ENCODE data around the gene SLC35D2. TPM values are rescaled to one million over a fixed set of nuclear protein-coding genes. Genes with fewer than 3 reads are reported as not detected.
"Not testable (repeated sequence)": the region's sequence is repeated elsewhere in the genome, so short reads cannot be mapped to it uniquely, and the experiment has no call there.

The SLC35D2 gene
- total RNA-seq, 1 experiment from 2014 or later = 20.1 TPM

DNA sequence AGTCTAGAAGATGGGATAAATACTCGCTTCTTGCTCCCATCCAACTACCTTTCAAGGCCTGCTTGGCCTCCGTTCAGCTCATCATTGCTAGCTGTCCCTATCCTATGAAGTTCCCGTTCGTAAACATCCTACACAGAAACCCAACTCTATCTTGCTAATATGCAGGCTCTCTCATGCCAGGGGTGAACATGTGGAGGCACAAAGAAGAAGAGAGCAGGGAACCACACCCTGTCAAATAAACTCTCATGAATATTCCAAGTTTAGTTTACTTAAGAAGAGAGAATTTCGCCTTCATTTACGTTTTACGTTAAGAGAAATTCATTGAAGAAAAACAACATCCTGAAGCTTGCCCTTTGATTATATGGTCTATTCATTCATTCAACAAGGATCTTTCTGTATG, 73.7 kb downstream of the SLC35D2 start:
- Mint-ChIP-seq H3K4me1 (ENCODE audit: low read depth, unreplicated experiment) (no peaks in the 10 kb centered on the region), H3K36me3 (ENCODE audit: insufficient read depth, unreplicated experiment) (no peaks in the 10 kb centered on the region), H3K4me3 (ENCODE audit: low read depth, unreplicated experiment) (no peak overlapping the region), H3K27ac (ENCODE audit: unreplicated experiment) (no peak overlapping the region), H3K27me3 (ENCODE audit: unreplicated experiment) (no peaks in the 10 kb centered on the region), H3K9me3 (ENCODE audit: low read depth, unreplicated experiment) (peaks cover 4% of the 10 kb centered on the region)
- intact Hi-C loops (cut with micrococcal nuclease; ENCODE audit: unreplicated experiment) = no loop called here
- BruUV-seq (replicated peaks) = no TSS peak
- TF ChIP-seq, protein P1, sequence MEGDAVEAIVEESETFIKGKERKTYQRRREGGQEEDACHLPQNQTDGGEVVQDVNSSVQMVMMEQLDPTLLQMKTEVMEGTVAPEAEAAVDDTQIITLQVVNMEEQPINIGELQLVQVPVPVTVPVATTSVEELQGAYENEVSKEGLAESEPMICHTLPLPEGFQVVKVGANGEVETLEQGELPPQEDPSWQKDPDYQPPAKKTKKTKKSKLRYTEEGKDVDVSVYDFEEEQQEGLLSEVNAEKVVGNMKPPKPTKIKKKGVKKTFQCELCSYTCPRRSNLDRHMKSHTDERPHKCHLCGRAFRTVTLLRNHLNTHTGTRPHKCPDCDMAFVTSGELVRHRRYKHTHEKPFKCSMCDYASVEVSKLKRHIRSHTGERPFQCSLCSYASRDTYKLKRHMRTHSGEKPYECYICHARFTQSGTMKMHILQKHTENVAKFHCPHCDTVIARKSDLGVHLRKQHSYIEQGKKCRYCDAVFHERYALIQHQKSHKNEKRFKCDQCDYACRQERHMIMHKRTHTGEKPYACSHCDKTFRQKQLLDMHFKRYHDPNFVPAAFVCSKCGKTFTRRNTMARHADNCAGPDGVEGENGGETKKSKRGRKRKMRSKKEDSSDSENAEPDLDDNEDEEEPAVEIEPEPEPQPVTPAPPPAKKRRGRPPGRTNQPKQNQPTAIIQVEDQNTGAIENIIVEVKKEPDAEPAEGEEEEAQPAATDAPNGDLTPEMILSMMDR (IDR thresholded peaks at IDR 0.05; ENCODE audit: unreplicated experiment) = no peak
- CTCF ChIA-PET = interaction anchor here (0.6 kb wide), 3 partner anchors 53 to 1376 kb away, joined by 3 to 5 read pairs (median 4); no protein-coding TSS in a partner anchor
- DNase-seq = no peak

DNA sequence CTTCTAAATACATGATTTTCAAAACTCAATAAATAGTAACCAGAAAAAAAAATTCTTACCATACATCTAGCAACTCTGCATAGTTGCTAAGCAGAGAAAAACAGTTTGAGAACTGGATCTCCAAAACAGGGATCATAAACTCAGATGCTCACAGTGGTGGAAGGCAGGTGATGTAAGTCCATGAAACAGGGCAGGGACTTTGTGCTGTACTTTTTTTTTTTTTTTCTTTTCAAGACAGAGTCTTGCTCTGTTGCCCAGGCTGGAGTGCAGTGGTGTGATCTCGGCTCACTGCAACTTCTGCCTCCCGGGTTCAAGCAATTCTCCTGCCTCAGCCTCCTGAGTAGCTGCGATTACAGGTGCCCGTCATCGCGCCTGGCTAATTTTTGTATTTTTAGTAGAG, 76.6 kb downstream of the SLC35D2 start:
- H3K4me3 Mint-ChIP-seq (ENCODE audit: low read depth, unreplicated experiment); H3K4me1 Mint-ChIP-seq (ENCODE audit: low read depth, unreplicated experiment); BruUV-seq (replicated peaks); DNase-seq; H3K27ac Mint-ChIP-seq (ENCODE audit: unreplicated experiment); H3K27me3 Mint-ChIP-seq (ENCODE audit: unreplicated experiment); H3K36me3 Mint-ChIP-seq (ENCODE audit: insufficient read depth, unreplicated experiment); H3K9me3 Mint-ChIP-seq (ENCODE audit: low read depth, unreplicated experiment); CTCF ChIA-PET; intact Hi-C loops (cut with micrococcal nuclease; ENCODE audit: unreplicated experiment): not testable (repeated sequence)

DNA sequence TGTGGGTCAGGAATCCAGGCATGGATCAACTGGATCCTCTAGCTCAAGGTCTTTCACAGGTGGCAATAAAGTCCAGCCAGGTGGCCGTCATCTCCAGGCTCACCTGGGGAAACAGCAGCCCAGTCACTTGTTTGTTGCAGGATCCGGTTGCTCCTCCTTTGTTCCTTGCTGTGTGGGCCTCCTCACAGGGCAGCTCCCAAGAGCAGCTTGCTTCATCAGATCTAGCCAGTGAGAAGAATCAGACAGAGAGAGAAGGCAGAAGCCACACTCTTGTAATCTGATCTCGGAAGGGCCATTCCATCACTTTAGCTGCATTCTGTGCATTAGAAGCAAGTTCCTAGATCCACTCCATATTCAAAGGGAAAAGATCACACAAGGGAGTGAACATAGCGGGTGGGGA, 78.3 kb downstream of the SLC35D2 start:
- intact Hi-C loops (cut with micrococcal nuclease; ENCODE audit: unreplicated experiment) = no loop called here
- H3K27me3 Mint-ChIP-seq (ENCODE audit: unreplicated experiment) = no peaks in the 10 kb centered on the region
- H3K36me3 Mint-ChIP-seq (ENCODE audit: insufficient read depth, unreplicated experiment) = no peaks in the 10 kb centered on the region
- H3K4me1 Mint-ChIP-seq (ENCODE audit: low read depth, unreplicated experiment) = no peaks in the 10 kb centered on the region
- CTCF ChIA-PET = no interaction called here
- peaks cover 6% of the 10 kb centered on the region for H3K9me3 Mint-ChIP-seq (ENCODE audit: low read depth, unreplicated experiment)
- BruUV-seq (replicated peaks) = no TSS peak
- no peak for DNase-seq
- no peak overlapping the region for H3K4me3 Mint-ChIP-seq (ENCODE audit: low read depth, unreplicated experiment)
- TF ChIP-seq, protein P1 (IDR thresholded peaks at IDR 0.05; ENCODE audit: unreplicated experiment) = no peak
- no peak overlapping the region for H3K27ac Mint-ChIP-seq (ENCODE audit: unreplicated experiment)

DNA sequence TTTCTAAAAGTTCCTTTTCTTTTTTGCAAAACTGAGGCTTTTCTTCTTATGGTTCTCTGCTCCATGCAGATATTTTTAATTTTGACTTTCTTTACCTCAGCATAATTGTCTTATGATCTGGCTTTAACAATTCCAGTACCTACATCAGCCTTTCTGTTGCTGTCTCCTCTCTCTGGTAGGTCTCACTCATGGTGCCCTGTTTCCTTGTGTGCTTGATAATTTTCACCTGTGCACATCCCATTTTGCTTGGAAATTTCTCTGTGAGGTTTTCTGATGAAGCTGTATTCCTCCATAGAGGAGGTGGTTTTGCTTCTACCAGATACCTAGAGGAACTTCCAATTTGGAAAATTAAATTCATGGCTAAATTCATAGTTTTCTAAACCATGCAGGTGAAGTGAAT, 79.3 kb downstream of the SLC35D2 start:
- Mint-ChIP-seq H3K4me1 (ENCODE audit: low read depth, unreplicated experiment) (no peaks in the 10 kb centered on the region), H3K36me3 (ENCODE audit: insufficient read depth, unreplicated experiment) (no peaks in the 10 kb centered on the region), H3K27ac (ENCODE audit: unreplicated experiment) (no peak overlapping the region), H3K9me3 (ENCODE audit: low read depth, unreplicated experiment) (peaks cover 6% of the 10 kb centered on the region), H3K27me3 (ENCODE audit: unreplicated experiment) (no peaks in the 10 kb centered on the region), H3K4me3 (ENCODE audit: low read depth, unreplicated experiment) (no peak overlapping the region)
- BruUV-seq (replicated peaks) = no TSS peak
- DNase-seq = no peak
- TF ChIP-seq, protein P1 (IDR thresholded peaks at IDR 0.05; ENCODE audit: unreplicated experiment) = no peak
- CTCF ChIA-PET = no interaction called here
- intact Hi-C loops (cut with micrococcal nuclease; ENCODE audit: unreplicated experiment) = no loop called here

DNA sequence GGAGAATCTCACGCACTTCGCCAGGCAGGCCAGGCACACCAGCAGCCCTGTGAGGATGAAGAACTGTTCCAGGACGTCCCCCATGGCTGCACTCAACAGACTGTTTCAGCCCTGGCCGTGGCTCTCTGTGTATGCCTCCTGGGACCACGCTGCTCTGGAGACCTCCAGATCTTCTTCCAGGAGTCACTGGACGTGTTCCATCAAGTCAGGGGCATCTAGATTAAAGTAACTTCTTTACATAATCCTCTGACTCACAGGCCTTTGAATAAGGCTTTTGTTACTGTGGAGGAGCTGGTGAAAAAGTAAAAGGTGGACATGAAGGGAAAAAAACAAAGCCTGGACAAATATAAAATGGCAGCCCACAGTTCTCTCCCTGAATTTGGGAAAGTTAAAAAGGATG, 81.5 kb downstream of the SLC35D2 start, which contains the start of gene HSD17B3:
HSD17B3 (minus strand) TSS at position 156 of the 400 bp plus-strand sequence; CDS start at position 84, 72 bp downstream.
- DNase-seq = no peak
- TF ChIP-seq, protein P1 (IDR thresholded peaks at IDR 0.05; ENCODE audit: unreplicated experiment) = no peak
- H3K27me3 Mint-ChIP-seq (ENCODE audit: unreplicated experiment) = no peaks in the 10 kb centered on the region
- intact Hi-C loops (cut with micrococcal nuclease; ENCODE audit: unreplicated experiment) = no loop called here
- no peaks in the 10 kb centered on the region for H3K4me1 Mint-ChIP-seq (ENCODE audit: low read depth, unreplicated experiment)
- no peaks in the 10 kb centered on the region for H3K36me3 Mint-ChIP-seq (ENCODE audit: insufficient read depth, unreplicated experiment)
- peaks cover 6% of the 10 kb centered on the region for H3K9me3 Mint-ChIP-seq (ENCODE audit: low read depth, unreplicated experiment)
- CTCF ChIA-PET = no interaction called here
- no TSS peak for BruUV-seq (replicated peaks)
- H3K4me3 Mint-ChIP-seq (ENCODE audit: low read depth, unreplicated experiment) = no peak within 1 kb of the TSS
- H3K27ac Mint-ChIP-seq (ENCODE audit: unreplicated experiment) = no peak within 1 kb of the TSS
